Right lobe of liver (tissue), 6 donors: ENCODE data around the gene HNRNPUL2. TPM values are rescaled to one million over a fixed set of nuclear protein-coding genes. Genes with fewer than 3 reads are reported as not detected.
A peak's percentile ranks its signal among the peaks of the same experiment; 100 is the strongest.
"Not testable (repeated sequence)": the region's sequence is repeated elsewhere in the genome, so short reads cannot be mapped to it uniquely, and the experiment has no call there.

ENCODE experiments used
- ATAC-seq, 4 donors: fragments of 200-7000 bp; cut with Tn5 transposase; one replicate each; pipeline ENCODE4 v1.9.1; 2020; ENCODE audit warnings: mild to moderate bottlenecking in 4 of 4, moderate library complexity in 4 of 4
- DNase-seq, 3 donors: peaks; one replicate each; pipeline ENCODE4 v3.0.0-alpha.2; 2020
- H3K27ac ChIP-seq, 3 donors: fragments of 200-600 bp; one replicate each; pipeline ENCODE4 v1.8.0; 2022
- H3K27me3 ChIP-seq, 2 donors: fragments of 200-600 bp; one replicate each; pipeline ENCODE4 v1.8.0; 2022
- H3K36me3 ChIP-seq, 4 donors: fragments of 200-600 bp; sonication (generic) in 1 of 4; one replicate each; pipeline versions ENCODE4 v1.5.1 to v1.8.0; 2017 to 2022; ENCODE audit warnings: control low read depth in 1 of 4
- H3K4me1 ChIP-seq, 4 donors: fragments of 200-600 bp; sonication (generic) in 1 of 4; one replicate each; pipeline versions ENCODE4 v1.5.1 to v1.8.0; 2017 to 2022; ENCODE audit warnings: control low read depth in 1 of 4
- H3K4me3 ChIP-seq, 3 donors: fragments of 200-600 bp; one replicate each; pipeline ENCODE4 v1.8.0; 2022
- H3K9me3 ChIP-seq, 4 donors: fragments of 200-600 bp; sonication (generic) in 1 of 4; one replicate each; pipeline versions ENCODE4 v1.5.1 to v1.8.0; 2017 to 2022; ENCODE audit warnings: control low read depth in 1 of 4
- POLR2A ChIP-seq: fragments of 450-650 bp; IDR thresholded peaks from one replicate; pipeline ENCODE4 v1.6.1; 2017; ENCODE audit warnings: antibody characterized with exemption, mild to moderate bottlenecking
- WGBS: methylation state at CpG from one replicate; pipeline ENCODE4 v1.1.6; 2018; ENCODE audit warnings: low coverage, low lambda C conversion rate; ENCODE audit not compliant: insufficient coverage; ENCODE audit errors: missing lambda C conversion rate; 5-methylcytosine and 5-hydroxymethylcytosine counted together
- intact Hi-C, 2 donors: fragments of 100-400 bp; cut with DNase I; formaldehyde crosslinking; loops; one replicate each; pipeline versions ENCODE4 v1.11.2 to v1.14.1; 2022
- total RNA-seq, 6 experiments: library from RNA; depleted of rRNA in 2 of 6; stranded (reverse); fragments of >200 nt in 2 of 6; fragmentation: NEBNext Ultra II Directional in 3 of 6; extraction: Animal tissue kit (Norgen Biotek cat#: 25700) in 3 of 6; gene quantifications; one replicate each; pipeline versions ENCODE4 v1.1.0 to v1.2.4, GENCODE V29; 2016 to 2023
- TF ChIP-seq, protein P1 (sequence below), 4 donors: fragments of 200-600 bp in 3 of 4; fragments of 450-650 bp in 1 of 4; IDR thresholded peaks; one replicate each; pipeline versions ENCODE4 v1.5.1 to v1.8.0; 2016 to 2022; ENCODE audit warnings: antibody characterized with exemption in 4 of 4, mild to moderate bottlenecking in 2 of 4
- donor health status: DM: no; HTN: yes; CAD: no.
- donor health status: DM: no; HTN: no; CAD: no.
- donor health status: DM: no; HTN: no; CAD: no.
- donor health status: DM: no; HTN: yes; CAD: no.
- donor health status: DM: no; HTN: yes; CAD: no.

Gene HNRNPUL2
- total RNA-seq, 6 experiments from 2014 or later, result 7.9 to 17.1 (median 13.3) TPM

GRCh38 chr11:62770778-62771143, 43.5 kb upstream of the HNRNPUL2 start:
- Histone ChIP-seq H3K27ac (peak overlapping the region; percentile 85 to 96 (median 93)), H3K4me3 (peak overlapping the region; percentile 76 to 82 (median 80)), H3K27me3 (no peaks in the 10 kb centered on the region), H3K9me3 (no peaks in the 10 kb centered on the region), H3K36me3 (peaks cover 0 to 23% (median 7%) of the 10 kb centered on the region in 4 donors), H3K4me1 (peaks cover 0 to 20% (median 7%) of the 10 kb centered on the region in 4 donors)
- intact Hi-C loops, result no loop called here
- DNase-seq (peak in 1 of 3 donors; percentile 54), ATAC-seq (peak; percentile 17 to 42 (median 32))
- 0% methylated on average over 18 of the region's 18 CpGs for WGBS
- TF ChIP-seq, protein P1, sequence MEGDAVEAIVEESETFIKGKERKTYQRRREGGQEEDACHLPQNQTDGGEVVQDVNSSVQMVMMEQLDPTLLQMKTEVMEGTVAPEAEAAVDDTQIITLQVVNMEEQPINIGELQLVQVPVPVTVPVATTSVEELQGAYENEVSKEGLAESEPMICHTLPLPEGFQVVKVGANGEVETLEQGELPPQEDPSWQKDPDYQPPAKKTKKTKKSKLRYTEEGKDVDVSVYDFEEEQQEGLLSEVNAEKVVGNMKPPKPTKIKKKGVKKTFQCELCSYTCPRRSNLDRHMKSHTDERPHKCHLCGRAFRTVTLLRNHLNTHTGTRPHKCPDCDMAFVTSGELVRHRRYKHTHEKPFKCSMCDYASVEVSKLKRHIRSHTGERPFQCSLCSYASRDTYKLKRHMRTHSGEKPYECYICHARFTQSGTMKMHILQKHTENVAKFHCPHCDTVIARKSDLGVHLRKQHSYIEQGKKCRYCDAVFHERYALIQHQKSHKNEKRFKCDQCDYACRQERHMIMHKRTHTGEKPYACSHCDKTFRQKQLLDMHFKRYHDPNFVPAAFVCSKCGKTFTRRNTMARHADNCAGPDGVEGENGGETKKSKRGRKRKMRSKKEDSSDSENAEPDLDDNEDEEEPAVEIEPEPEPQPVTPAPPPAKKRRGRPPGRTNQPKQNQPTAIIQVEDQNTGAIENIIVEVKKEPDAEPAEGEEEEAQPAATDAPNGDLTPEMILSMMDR (IDR thresholded peaks at IDR 0.05), result no peak

GRCh38 chr11:62760867-62761227, 33.6 kb upstream of the HNRNPUL2 start:
- H3K36me3 ChIP-seq, DNase-seq, H3K27me3 ChIP-seq, ATAC-seq, intact Hi-C loops, H3K9me3 ChIP-seq: not testable (repeated sequence)
- Histone ChIP-seq H3K27ac (peak overlapping the region in 1 of 3 donors; percentile 41), H3K4me1 (peaks cover 0 to 11% (median 5%) of the 10 kb centered on the region in 4 donors), H3K4me3 (peak overlapping the region; percentile 86 to 94 (median 86))
- WGBS, result 30% methylated on average over 7 of the region's 9 CpGs

- intact Hi-C loops, result no loop called here
- no peaks in the 10 kb centered on the region for H3K9me3 ChIP-seq
- H3K4me3 ChIP-seq, result no peak overlapping the region
- TF ChIP-seq, protein P1 (IDR thresholded peaks at IDR 0.05), result no peak
- no peak for TF ChIP-seq POLR2A
- WGBS, result 74% methylated on average over 9 of the region's 9 CpGs
- peaks cover 0 to 18% (median 5%) of the 10 kb centered on the region in 4 donors for H3K4me1 ChIP-seq
- no peaks in the 10 kb centered on the region for H3K36me3 ChIP-seq
- H3K27ac ChIP-seq, result no peak overlapping the region
- H3K27me3 ChIP-seq, result no peaks in the 10 kb centered on the region
- no peak for DNase-seq
- no peak for ATAC-seq
Observed at GRCh38 chr11:62757846-62758788, 30.9 kb upstream of the HNRNPUL2 start.

DNA sequence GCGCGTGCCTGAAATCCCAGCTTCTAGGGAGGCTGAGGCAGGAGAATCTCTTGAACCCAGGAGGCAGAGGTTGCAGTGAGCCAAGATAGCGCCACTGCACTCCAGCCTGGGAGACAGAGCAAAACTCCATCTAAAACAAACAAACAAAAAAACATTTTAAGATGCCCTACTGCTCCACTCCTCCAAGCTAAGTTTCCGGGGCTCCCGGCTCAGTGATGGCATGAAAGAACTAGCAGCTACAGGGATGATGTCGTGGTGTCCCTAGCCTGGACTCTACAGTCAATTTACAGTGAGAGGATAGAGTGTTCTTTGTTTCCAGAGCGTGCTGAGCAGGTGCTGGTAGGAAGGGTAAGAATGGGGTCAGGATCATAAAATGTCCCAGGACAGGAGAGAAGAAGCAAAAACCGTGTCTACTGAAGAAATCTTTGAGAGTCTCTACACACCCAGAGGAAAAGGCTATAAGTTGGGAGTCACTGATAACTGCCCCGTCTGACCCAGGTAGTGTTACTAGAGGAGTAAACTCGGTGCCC, 27.9 kb upstream of the HNRNPUL2 start:
- no peak overlapping the region for H3K4me3 ChIP-seq
- WGBS, result 66% methylated on average over 8 of the region's 10 CpGs
- intact Hi-C loops, result no loop called here
- TF ChIP-seq, protein P1 (IDR thresholded peaks at IDR 0.05), result no peak
- TF ChIP-seq POLR2A, result no peak
- no peak overlapping the region for H3K27ac ChIP-seq
- DNase-seq, result no peak
- peaks cover 0 to 11% (median 0%) of the 10 kb centered on the region in 4 donors for H3K4me1 ChIP-seq
- H3K9me3 ChIP-seq, result no peaks in the 10 kb centered on the region
- H3K27me3 ChIP-seq, result no peaks in the 10 kb centered on the region
- H3K36me3 ChIP-seq, result peaks cover 0 to 6% (median 0%) of the 10 kb centered on the region in 4 donors
- ATAC-seq, result no peak
